Kidney (tissue), 14 donors: ENCODE results near the gene KCNAB1. TPM values are rescaled to one million over a fixed set of nuclear protein-coding genes. Genes with fewer than 3 reads are reported as not detected.

Source experiments
- DNase-seq, 5 donors: peaks; one replicate each; pipeline ENCODE4 v3.0.0-alpha.2; 2013 to 2020
- FAIRE-seq: peaks from 2 replicates; lab custom pipeline; 2012; peaks lifted over from hg19 to GRCh38; lab: Jason Lieb, UNC
- H3K27ac ChIP-seq, 2 donors: one replicate each; pipeline ENCODE4 v1.7.0; 2013; ENCODE audit warnings: low read depth in 2 of 2, low read length in 2 of 2, inconsistent platforms in 1 of 2
- H3K27me3 ChIP-seq: one replicate; pipeline ENCODE4 v1.7.1; 2013; ENCODE audit warnings: low read length, inconsistent platforms; ENCODE audit not compliant: control insufficient read depth, insufficient read depth
- H3K36me3 ChIP-seq, 3 donors: one replicate each; pipeline versions ENCODE4 v1.7.0 to v1.7.1; 2013; ENCODE audit warnings: low read length in 3 of 3, control low read depth in 1 of 3, inconsistent platforms in 1 of 3; ENCODE audit not compliant: insufficient read depth in 3 of 3, control insufficient read depth in 2 of 3
- H3K4me1 ChIP-seq, 3 donors: one replicate each; pipeline versions ENCODE4 v1.7.0 to v1.7.1; 2013; ENCODE audit warnings: low read length in 3 of 3, inconsistent platforms in 1 of 3, low read depth in 1 of 3; ENCODE audit not compliant: control insufficient read depth in 2 of 3, insufficient read depth in 2 of 3
- H3K4me3 ChIP-seq, 3 donors: one replicate each; pipeline versions ENCODE4 v1.7.0 to v1.8.1; 2013; ENCODE audit warnings: low read length in 3 of 3, control low read depth in 1 of 3, inconsistent platforms in 1 of 3
- H3K9ac ChIP-seq, 3 donors: one replicate each; pipeline versions ENCODE4 v1.7.0 to v1.7.1; 2013; ENCODE audit warnings: low read length in 3 of 3, control low read depth in 1 of 3, inconsistent platforms in 1 of 3
- H3K9me3 ChIP-seq, 3 donors: one replicate each; pipeline versions ENCODE4 v1.7.0 to v1.7.1; 2013; ENCODE audit warnings: low read length in 3 of 3, control low read depth in 1 of 3, inconsistent platforms in 1 of 3; ENCODE audit not compliant: control insufficient read depth in 2 of 3, insufficient read depth in 1 of 3
- intact Hi-C: fragments of 100-400 bp; cut with DNase I; formaldehyde crosslinking; loops from one replicate; pipeline ENCODE4 v1.11.1; 2022
- polyA plus RNA-seq: library from polyadenylated mRNA; stranded (reverse); fragments of 350-450 nt; fragmentation: Illumina TruSeq; extraction: RNeasy Lipid Tissue Mini Kit (QIAGEN cat#74804); gene quantifications from one replicate; pipeline ENCODE4 v1.2.3, GENCODE V29; 2014; ENCODE audit warnings: low read depth, low replicate concordance; ENCODE audit not compliant: insufficient read depth
- total RNA-seq: library from RNA; stranded (reverse); fragmentation: NEBNext Ultra II Directional; extraction: Animal tissue kit (Norgen Biotek cat#: 25700); gene quantifications from one replicate; pipeline ENCODE4 v1.2.1, GENCODE V29; 2021
- TF ChIP-seq, protein P1 (sequence below): IDR thresholded peaks from 3 replicates; pipeline ENCODE4 v1.5.1; 2012; ENCODE audit warnings: mild to moderate bottlenecking, moderate library complexity, borderline replicate concordance; ENCODE audit not compliant: insufficient read depth; ENCODE audit errors: extremely low read depth
- donor health status: control.
- donor health status: control.
- donor health status: control.
- donor health status: control.
- donor health status: control.
- donor health status: DM: yes; HTN: yes; CAD: no.
- donor health status: Normal renal cell carcinoma (clear cell type).

Gene KCNAB1
- total and polyA plus RNA-seq, 2 donors from 2014 or later: 1.7 to 6.6 TPM

DNA sequence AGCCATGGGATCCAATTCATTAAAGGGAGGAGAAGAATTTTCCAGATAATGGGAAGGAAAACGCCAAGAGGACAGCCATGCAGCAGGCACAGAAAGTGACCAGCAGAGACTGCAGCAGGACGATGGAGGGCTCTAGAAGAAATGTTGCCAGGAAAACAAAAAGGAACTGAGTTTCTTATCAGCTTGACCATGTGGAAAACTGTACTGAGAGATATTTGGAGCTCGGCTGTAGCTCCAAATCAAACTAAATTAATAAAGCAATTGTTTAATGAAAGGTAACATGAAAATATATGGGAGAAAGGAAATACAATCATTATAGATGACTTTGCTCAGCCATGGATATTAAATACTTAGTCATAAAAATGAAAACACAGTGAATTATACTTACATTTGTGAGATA, 370.8 kb downstream of the KCNAB1 start:
- no peak overlapping the region for H3K9ac ChIP-seq
- FAIRE-seq (no peak), DNase-seq (no peak)
- no peaks in the 10 kb centered on the region for H3K36me3 ChIP-seq
- H3K9me3 ChIP-seq: no peaks in the 10 kb centered on the region
- H3K4me3 ChIP-seq: no peak overlapping the region
- TF ChIP-seq, protein P1, sequence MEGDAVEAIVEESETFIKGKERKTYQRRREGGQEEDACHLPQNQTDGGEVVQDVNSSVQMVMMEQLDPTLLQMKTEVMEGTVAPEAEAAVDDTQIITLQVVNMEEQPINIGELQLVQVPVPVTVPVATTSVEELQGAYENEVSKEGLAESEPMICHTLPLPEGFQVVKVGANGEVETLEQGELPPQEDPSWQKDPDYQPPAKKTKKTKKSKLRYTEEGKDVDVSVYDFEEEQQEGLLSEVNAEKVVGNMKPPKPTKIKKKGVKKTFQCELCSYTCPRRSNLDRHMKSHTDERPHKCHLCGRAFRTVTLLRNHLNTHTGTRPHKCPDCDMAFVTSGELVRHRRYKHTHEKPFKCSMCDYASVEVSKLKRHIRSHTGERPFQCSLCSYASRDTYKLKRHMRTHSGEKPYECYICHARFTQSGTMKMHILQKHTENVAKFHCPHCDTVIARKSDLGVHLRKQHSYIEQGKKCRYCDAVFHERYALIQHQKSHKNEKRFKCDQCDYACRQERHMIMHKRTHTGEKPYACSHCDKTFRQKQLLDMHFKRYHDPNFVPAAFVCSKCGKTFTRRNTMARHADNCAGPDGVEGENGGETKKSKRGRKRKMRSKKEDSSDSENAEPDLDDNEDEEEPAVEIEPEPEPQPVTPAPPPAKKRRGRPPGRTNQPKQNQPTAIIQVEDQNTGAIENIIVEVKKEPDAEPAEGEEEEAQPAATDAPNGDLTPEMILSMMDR: no peak
- no peak overlapping the region for H3K27ac ChIP-seq
- intact Hi-C loops: no loop called here
- H3K4me1 ChIP-seq: no peaks in the 10 kb centered on the region
- no peaks in the 10 kb centered on the region for H3K27me3 ChIP-seq

DNA sequence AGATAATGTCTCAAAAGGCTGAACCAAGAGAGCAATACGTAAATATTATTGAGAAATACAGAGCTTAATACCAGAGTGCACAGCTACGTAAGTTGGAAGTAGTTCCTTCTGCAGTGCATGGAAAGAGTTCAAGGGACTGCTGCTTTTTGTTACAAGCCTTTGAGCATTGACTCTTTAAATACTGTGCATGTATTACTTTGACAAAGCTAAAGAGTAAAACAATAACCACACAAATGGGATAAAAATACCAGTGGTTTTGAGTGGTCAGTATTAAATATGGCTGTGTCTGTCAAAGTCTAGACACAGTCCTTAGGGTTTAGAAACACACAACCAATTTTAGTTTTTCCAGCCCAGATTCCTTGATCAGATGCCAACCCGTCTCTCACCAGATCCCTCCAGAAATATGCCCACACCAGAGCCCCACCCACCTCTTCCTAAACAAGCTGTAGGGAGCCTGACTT, 372.5 kb downstream of the KCNAB1 start:
- Histone ChIP-seq H3K4me1 (no peaks in the 10 kb centered on the region), H3K9ac (no peak overlapping the region), H3K27ac (no peak overlapping the region), H3K36me3 (no peaks in the 10 kb centered on the region), H3K4me3 (no peak overlapping the region), H3K9me3 (no peaks in the 10 kb centered on the region), H3K27me3 (no peaks in the 10 kb centered on the region)
- intact Hi-C loops: no loop called here
- TF ChIP-seq, protein P1: no peak
- DNase-seq (no peak), FAIRE-seq (no peak)

DNA sequence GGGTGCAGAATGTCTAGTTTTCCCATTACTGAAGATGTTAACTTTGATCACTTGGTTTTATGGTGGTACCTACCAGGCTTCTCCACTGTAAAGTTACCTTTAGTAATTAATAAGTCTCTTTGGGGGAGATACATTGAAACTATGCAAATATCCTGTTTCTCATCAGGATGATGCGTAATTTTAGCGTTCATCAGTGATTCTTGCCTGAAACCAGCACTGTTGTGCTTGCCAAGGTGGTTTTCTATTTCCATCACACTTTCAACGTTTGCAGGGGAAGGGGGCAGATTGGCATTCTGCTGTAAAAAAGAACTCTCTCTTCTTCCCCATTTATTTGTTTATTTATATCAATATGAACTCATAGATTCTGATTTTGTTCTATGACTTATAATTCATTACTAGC, 373.5 kb downstream of the KCNAB1 start:
- Histone ChIP-seq H3K4me3 (no peak overlapping the region), H3K9me3 (no peaks in the 10 kb centered on the region), H3K4me1 (no peaks in the 10 kb centered on the region), H3K9ac (no peak overlapping the region), H3K27ac (no peak overlapping the region), H3K36me3 (no peaks in the 10 kb centered on the region), H3K27me3 (no peaks in the 10 kb centered on the region)
- intact Hi-C loops: no loop called here
- TF ChIP-seq, protein P1: no peak
- FAIRE-seq: no peak
- DNase-seq: no peak

DNA sequence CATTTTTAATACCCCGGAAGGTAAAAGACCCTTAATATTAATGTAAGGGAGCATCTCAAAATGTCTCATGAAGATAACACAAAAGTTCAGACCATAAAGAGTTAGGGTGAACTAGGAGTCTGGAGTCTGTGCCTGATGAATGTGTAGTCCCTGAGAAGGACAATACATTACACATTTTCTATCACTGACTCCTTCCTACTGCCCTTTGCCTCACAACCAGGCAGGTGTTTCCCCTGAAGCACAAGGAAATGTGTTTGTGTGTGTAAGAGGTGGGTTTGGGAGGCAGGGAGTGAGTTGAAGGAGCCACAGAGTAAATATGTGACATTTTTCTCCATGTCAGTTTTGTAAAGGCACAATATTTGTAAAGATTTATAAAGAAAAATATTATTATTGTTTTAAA, 375.4 kb downstream of the KCNAB1 start:
- Histone ChIP-seq H3K27me3 (no peaks in the 10 kb centered on the region), H3K9ac (no peak overlapping the region), H3K36me3 (no peaks in the 10 kb centered on the region), H3K4me1 (no peaks in the 10 kb centered on the region), H3K27ac (no peak overlapping the region), H3K4me3 (no peak overlapping the region), H3K9me3 (no peaks in the 10 kb centered on the region)
- DNase-seq (no peak), FAIRE-seq (no peak)
- TF ChIP-seq, protein P1: no peak
- intact Hi-C loops: no loop called here
